Non-pigmented ciliary epithelial cell (primary cell): ENCODE results near the gene PEAK3.

Source experiments
- DNase-seq: peaks from one replicate; pipeline ENCODE4 v3.0.0-alpha.2; 2010; ENCODE audit warnings: low read depth

PEAK3 gene

DNA sequence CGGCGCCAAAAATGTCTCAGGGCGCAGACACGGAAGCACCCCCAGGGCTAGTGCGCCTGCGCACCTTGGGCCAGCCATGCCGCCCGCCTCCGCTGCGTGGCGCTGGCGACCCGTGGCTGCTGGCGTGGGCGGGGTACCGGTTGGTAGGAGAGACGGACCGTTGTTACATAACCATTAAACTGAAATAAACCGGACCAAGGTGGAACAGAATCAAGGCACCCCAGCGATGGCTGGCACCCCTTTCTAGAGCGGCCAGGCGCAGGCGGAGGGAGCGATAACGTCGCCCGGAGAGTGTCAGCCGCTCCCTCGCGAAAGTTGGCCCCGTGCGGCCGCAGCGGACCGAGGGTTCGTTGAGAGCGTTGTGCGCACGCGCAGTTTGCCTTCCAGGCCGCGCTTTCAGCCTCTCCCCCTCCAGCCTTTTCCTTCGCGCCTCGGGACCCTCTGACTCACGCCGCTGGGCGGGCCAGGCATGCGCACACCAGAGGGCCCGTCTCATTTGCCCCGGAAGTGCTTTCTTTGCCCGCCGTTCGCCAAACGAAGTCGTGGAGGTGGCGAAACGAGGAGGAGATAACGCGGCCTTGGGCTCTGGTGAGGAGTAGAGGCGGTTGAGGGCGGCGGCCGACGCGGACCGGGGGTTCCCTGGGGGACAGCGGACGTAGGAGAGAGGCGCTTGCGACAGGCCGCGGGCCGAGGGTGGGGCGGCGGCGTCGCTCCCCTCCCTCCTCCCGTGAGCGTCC, 45.5 kb downstream of the PEAK3 start, which contains the start of the genes PLEKHJ1 and SF3A2:
TSS of gene PLEKHJ1 (minus strand) at position 16 of the 737 bp plus-strand sequence. CDS start 81 bp downstream, outside the sequence.
TSS of gene SF3A2 (plus strand) at position 511 of the 737 bp plus-strand sequence. CDS start 6,595 bp downstream, outside the sequence.
- peak; percentile 77 for DNase-seq

DNA sequence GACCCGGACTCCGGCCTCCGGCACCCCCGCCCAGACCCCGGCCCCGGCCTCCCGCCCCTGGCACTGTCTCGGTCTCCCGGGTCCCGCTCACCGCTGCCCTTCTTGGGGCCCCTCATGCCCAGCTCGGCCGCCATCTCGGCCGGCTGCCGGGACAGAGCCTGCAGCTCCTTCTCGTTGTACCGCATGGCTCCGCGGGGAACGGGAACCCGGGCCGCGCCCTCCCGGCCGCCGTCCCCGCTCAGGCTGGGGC, 46.0 kb downstream of the PEAK3 start:
- no peak for DNase-seq

DNA sequence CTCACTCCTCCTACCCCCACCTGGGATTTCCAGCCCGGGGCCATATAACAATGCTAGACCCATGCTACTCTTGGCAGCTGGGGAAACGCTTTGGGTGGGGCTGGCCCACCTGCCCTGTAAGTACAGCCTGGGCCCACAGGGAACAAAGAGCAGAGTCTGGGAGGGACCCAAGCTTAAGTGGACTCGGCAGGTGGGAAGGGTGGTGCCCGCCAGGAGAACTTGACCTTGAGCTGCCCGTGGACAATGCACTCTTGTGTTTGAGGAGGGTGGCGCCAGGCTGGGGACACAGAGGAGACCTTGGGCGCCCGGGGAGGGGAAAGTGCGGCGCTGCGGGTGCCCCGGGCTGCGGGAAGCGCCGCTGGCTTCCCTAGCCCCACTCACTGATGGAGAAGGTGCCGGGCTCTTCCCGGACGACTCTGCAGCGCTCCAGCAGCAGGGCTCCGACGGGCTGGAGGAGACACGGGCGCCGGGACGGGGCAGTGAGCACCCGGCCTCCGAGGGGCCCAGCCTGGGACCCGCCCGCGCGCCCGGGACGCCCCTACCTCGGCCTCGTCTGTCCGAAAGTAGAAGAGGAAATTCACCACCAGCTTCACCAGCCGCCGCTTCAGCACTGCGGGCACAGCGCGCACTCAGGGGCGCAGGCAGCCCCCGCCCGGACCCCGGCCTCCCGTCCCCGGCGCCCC, 46.5 kb downstream of the PEAK3 start:
- no peak for DNase-seq

DNA sequence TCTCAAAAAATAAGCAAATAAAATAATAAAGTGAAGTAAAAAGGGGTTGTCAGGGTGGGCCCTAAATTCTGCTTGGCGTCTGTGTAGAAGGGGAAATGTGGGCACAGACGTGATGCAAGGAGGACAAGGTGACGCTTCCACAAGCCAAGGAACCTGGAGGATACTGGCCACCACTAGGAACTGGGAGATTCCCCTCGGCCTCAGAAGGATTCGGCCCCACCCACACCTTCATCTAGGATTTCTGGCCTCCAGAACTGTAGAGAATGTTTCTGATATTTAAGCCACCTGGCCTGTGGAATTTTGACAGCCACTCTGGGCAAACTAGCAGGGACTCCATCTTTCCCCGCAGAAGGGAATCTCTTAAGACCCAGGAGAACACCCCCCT, 47.0 kb downstream of the PEAK3 start:
- no peak for DNase-seq

DNA sequence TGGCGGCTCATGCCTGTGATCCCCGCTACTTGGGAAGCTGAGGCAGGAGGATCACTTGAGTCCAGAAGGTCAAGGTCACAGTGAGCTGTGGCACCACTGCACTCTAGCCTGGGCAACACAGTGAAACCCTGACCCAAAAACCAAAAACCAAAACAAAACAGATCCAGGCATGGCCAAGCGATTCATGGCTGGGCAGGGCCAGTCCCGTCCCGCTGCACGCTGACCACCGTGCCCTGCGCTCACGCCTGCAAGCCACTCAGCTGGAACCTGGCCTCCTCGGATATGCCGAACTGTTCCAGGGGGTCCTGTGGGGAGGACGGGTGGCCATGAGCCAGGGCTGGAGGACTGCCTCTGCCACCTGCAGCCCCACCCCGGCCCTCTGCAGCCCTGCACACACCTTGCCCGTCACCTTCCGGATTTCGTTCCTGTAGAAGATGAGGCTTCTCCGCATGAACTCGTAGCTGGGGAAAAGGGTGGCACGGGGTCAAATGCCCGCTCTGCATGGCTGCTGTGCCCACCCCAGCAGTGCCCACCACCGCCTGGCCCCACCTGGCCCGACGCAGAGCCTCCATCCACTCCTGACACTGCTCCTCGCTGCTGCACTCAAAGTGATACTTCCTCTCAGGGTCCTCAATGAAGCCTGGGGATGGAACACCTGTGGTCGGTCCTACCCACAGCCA, 48.2 kb downstream of the PEAK3 start:
- DNase-seq = no peak

DNA sequence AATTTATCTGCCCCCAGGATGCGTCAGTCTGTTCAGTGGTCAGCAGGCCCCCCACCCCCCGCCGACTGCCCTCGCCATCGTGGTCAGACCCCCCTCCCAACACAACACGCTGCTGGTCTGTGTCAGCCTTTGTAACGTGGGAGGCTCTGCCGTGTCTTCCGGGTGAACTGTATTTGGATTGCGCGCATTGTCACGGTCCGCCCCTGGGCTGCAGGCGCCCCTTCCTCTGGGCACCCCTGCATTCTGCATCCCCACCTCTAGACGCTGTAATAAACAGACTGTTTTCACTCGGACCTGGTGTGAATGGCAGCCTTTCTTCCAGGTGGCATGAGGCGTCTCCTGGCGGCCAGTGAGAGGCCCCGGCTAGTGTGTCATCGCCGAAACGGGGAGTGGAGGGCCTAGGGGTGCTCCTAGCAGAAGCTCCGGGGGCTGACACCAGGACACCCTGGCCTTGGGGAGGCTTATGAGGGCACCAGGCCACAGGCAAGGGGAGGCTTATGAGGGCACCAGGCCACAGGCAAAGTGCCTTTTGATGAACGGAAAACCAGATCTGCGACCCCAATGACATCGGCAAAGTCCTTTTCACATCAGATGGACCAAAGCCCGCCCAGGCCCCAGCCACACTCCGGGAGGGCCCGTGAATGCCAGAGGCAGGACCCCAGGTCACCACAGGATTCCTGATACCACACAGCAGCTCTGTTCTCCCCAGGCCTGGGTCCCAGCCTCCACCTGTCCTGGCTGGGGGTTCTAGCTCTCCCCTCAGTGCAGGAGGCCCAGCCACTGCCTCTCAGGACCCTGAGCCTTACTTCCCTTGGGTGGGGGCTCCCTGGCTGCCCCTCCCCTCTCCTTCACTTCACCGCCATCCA, 49.5 kb downstream of the PEAK3 start:
- DNase-seq = no peak

DNA sequence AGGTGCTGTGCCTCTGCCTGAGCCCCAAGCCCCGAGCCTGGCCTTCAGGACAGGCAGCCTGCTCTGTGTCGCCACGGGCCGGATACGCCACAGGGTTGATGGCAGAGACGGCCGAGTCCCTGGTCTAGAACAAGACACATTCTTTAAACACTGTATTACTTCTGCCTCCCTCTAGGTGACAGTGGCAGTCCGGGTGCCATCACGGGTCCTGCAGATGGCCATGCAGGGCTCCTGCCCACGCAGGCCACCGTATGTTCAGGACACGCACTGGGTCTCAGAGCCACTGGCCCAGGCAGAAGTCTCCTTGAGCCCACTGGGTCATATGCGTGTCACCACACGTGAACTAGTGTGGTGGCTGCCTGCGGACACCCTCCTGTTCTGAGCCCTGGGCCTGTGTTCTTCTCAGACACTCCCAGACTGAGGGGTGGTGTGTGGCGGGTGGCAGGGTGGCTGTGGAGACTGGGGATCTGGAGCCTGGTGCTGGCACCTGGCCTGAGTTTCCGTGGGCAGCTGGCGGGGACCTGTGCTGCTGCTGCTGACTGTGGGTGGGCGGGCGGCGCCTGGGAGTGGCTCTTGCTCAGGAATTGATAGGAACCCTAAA, 50.3 kb downstream of the PEAK3 start:
- DNase-seq = no peak

DNA sequence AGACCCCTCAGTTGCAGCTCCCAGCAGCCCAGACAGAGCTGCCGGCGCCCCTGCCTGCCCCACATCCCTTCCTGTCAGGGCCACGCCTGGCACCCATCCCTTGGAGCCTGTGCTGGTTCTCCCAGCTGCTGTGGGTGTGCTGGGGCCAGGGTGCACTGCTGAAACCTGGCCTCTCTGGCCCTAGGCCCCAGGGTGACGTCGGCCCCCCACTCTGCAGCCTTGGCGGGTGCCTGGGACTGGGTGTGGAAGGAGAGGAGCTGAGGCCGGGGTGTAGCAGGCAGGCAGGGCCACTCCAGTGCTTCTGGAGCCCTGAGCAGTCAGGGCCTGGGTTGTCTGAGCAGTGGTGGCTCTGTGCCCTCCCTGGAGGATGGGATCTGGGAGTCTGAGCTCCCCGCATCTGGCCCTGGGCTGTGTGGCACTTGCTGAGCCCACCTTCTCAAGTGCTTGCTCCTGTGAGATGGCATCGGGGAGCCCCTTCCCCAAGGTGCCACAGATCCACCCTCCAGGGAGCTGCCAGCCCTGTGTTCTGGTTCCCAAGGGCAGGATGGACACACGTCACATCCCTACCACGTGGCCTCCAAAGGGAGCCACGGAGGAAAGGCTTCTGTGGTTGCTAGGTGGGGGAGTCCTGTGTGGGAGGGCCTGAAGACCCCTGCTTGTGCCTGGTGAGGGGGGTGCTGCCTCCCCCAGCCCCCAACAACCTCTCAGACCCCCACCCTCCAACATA, 51.0 kb downstream of the PEAK3 start:
- no peak for DNase-seq

DNA sequence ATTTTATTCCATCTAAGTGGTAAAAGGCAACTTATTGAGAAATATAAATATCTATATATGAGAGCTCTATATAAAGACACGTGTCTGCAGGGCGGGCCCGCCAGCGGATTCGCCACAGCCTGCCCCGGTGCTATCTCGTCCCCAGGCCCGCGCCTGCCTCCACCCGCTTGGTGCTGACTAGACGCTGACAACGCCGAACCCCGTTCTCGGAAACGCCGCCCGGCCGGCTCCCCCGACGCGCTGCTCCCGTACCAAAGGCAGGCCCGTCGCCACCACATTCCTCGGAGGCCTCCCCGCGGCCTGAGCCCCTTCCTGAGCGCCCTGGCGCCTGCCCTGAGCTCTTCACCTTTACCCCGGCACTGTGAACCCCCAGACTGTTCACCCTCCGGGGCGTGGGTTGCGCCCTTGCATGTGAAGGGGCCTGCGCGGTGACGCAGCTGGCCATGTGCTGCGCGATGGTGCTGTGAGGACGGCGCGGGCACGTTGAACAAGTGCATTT, 51.9 kb downstream of the PEAK3 start:
- no peak for DNase-seq

DNA sequence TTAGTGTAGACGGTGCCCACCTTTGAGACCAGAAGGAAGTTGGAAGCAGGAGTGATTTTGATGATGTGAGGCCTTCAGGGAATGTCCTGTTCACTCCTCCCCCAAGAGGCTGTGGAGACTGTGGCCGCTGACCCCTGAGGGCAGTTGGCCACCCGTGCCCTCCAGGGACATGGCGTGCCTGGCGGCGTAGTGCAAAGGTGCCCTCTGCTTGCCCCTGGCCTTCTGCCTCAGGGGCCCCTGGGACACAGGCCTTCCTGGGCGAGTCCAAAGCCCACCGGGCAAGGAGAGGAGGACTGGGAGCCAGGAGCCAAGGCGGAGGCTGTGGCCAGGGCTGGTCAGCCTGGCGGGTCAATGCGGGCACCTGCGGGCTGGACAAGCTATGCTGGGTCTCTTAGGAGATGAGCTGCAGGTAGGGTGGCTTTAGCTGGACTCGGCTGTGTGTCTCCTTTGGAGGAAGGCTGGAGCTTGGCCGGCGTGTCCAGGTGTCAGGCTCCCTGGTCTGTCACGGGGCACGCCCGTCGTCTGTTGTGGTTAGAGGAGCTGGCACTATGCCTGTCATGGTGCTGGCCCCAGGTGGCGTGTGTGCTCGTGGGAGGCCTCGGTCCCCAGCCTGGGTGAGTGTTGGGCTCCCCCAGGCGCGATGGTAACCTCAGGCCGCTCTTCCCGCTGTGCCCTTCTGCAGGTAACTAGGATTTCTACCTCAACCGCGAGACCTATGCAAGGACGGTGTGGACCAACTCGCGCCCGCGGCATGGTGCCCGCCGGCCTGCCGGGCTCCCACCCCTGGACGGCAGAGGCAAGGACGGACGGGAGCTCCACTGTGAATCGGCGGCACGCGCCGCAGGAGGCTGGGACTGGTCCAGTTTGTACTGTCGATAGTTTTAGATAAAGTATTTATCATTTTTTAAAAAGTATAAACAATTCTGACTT, 52.6 kb downstream of the PEAK3 start:
- no peak for DNase-seq

DNA sequence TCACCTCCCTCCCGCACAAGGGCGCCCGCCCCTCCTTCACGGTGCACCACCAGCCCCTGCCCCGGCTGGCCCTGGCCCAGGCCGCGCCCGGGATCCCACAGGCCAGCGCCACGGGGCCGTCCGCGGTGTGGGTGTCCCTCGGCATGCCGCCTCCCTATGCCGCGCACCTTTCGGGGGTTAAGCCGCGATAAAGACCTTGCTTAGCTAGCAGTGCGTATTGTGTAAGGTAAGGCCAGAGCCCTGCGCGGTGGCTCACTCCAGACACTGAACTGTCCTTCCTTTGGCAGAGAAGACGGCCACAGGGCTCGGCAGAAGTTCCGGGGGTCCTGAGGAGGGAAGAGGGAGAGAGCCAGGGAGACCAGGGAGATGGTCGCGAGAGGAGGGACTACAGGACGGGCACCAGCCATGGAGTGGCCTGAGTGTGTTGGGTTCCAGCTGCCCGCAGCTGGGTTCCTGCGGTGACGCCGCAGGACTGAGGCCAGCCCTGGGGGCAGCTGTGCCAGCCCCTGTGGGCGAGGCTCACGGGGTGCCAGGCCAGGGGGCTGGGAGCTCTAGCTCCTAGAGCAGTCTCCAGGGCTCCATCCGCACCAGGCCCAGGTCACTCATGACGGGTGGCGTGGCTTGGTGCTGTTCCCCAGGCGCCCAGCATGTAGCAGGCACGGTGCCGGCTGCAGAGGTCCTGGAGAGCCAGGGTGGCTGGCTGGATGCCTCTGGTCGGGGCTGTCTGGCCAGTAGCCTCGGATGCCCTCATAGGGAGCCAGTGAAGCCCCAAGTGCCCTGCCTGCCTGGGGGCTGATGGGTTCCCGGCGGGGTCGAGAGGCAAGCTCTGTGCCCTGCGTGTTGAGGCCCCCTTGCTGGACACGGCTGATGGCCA, 53.6 kb downstream of the PEAK3 start:
- no peak for DNase-seq

DNA sequence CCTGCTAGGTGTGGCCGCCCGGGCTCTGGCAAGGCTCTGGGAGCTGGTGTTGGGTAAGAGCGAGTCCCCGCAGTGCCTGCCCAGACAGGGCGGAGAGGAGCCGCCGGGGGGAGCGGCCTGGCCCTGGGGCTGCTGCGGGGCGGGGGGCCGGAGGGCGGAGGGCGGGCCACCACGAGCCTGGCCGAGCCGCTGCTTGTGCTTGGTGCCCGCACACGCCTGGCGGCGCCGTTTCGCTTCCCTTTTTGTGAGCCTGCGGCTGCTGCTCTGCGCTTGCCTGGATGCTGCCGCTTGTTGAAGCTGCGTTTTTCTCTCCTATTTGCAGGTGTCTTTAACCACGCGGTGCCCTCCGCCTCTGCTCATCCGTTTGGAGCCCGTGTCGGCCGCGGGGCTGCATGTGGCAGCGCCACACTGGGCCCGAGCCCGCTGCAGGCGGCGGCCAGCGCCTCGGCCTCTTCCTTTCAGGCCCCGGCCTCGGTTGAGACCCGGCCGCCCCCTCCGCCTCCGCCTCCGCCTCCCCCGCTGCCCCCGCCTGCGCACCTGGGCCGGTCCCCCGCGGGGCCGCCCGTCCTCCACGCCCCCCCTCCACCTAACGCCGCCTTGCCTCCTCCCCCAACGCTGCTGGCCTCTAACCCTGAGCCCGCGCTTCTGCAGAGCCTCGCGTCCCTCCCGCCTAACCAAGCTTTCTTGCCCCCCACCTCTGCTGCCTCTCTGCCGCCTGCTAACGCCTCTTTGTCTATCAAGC, 54.4 kb downstream of the PEAK3 start:
- DNase-seq = no peak

DNA sequence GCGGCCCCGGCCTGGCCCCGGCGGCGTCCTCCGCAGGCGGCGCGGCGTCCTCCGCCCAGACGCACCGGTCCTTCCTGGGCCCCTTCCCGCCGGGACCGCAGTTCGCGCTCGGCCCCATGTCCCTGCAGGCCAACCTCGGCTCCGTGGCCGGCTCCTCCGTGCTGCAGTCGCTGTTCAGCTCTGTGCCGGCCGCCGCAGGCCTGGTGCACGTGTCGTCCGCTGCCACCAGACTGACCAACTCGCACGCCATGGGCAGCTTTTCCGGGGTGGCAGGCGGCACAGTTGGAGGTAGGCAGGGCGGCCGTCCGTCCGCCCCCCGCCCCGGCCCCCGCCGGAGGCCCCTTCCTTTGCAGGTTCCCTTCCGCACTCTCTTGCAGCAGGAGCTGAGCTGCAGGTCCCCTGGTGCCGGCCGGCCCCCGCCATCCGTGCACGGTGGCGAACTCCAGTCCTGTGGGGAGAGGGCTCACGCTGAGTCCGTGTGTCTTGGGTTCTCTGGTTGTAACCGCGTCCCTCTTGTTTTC, 55.1 kb downstream of the PEAK3 start:
- no peak for DNase-seq

DNA sequence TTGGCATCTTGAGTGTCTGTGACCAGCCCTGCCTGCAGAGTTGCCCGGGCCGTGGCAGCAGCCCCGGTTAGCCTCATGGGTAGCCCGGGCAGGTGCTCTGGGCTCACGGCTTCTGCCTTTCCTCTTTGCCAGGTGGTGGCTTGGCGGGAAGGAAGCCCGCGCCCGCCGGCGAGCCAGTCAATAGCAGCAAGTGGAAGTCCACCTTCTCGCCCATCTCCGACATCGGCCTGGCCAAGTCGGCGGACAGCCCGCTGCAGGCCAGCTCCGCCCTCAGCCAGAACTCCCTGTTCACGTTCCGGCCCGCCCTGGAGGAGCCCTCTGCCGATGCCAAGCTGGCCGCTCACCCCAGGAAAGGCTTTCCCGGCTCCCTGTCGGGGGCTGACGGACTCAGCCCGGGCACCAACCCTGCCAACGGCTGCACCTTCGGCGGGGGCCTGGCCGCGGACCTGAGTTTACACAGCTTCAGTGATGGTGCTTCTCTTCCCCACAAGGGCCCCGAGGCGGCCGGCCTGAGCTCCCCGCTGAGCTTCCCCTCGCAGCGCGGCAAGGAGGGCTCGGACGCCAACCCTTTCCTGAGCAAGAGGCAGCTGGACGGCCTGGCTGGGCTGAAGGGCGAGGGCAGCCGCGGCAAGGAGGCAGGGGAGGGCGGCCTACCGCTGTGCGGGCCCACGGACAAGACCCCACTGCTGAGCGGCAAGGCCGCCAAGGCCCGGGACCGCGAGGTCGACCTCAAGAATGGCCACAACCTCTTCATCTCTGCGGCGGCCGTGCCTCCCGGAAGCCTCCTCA, 55.7 kb downstream of the PEAK3 start:
- no peak for DNase-seq

DNA sequence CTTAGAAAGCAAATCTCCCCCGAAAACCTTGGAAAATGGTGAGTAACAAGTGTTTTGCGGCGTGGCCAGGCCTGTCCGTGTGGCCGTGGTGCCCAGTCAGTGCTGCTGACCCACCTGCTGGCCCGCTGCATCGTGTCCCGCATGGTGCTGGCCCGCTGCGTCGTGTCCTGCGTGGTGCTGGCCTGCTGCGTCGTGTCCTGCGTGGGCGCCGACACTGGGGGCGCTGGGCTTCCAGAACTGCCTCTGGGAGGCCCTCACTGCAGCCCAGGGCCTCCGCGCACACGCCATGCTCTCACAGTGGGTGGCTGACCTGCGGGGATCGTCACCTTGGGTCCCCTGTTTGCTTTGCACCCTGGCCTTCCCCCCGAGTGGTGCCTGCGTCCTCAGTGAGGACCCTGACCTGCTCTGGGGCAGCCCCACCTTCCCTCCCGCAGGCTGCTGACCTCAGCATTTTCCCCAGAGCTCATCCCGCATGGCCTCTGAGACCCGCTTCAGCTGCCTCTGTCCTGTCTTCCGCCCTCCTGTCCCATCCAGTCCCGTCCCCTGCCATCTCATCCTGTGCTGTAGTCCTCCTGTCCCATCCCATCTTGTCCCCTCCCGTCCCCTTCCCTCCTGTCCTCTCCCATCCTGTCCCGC, 56.4 kb downstream of the PEAK3 start:
- no peak for DNase-seq

DNA sequence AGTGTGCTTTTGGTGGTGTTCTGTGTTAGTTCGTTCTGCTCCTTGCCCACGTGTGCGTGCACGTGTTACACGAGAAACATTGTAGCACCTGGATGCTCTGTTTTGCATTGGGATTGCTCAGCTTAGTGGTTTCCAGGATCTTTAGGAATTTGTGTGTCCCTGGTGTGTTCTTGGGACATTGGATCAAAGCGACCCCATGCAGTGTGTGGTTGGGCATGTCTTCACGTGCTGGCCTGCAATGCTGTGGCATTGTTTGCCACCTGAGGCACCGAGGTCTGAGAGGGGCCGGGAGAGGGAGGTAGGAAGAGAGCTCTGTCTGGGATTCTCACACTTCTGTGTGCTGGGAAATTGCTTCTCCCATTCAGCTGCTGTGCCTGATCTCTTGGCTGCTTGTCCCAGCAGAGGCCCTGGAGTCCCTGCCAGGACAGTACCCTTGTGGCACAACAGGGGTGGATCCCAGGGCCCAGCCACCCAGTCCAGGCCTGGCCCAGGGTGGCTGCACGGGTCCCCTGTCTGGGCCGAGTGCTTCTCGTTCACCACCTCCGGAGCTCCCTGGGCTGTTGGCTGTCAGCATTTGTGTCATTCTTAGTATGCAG, 57.1 kb downstream of the PEAK3 start:
- DNase-seq = no peak
